WTC11 (cell line): ENCODE results near the gene ADM5. TPM values are rescaled to one million over a fixed set of nuclear protein-coding genes. Genes with fewer than 3 reads are reported as not detected.

ENCODE experiments used
- ATAC-seq: fragments of 200-7000 bp; cut with Tn5 transposase; 2 replicates; pipeline ENCODE4 v1.10.0; 2021; ENCODE audit warnings: mild to moderate bottlenecking, moderate library complexity
- CTCF ChIA-PET: fragments of 300-600 bp; sonication (Branson Sonifier 250); formaldehyde crosslinking; loops from one replicate; lab custom pipeline; 2021; ENCODE audit warnings: antibody characterized with exemption; lab: Charles Lee
- POLR2A ChIA-PET: fragments of 350-600 bp; sonication (Branson Sonifier 250); formaldehyde crosslinking; loops from one replicate; lab custom pipeline; 2021; ENCODE audit warnings: antibody characterized with exemption; lab: Charles Lee
- DNase-seq: peaks from one replicate; pipeline ENCODE4 v3.0.0; 2021; ENCODE audit warnings: low spot score
- H3K27ac Mint-ChIP-seq: 2 replicates; pipeline ENCODE4 v1.8.0; 2021; ENCODE audit warnings: mixed read lengths
- H3K27me3 Mint-ChIP-seq: 2 replicates; pipeline ENCODE4 v1.8.0; 2021; ENCODE audit warnings: low read depth, mild to moderate bottlenecking, moderate library complexity, mixed read lengths
- H3K36me3 Mint-ChIP-seq: 2 replicates; pipeline ENCODE4 v1.8.0; 2021; ENCODE audit warnings: mixed read lengths
- H3K4me1 Mint-ChIP-seq: 2 replicates; pipeline ENCODE4 v1.8.0; 2022; ENCODE audit warnings: mixed read lengths
- H3K4me3 Mint-ChIP-seq: 2 replicates; pipeline ENCODE4 v1.8.0; 2021; ENCODE audit warnings: mild to moderate bottlenecking, moderate library complexity, mixed read lengths
- H3K9me3 Mint-ChIP-seq: 2 replicates; pipeline ENCODE4 v1.8.0; 2021; ENCODE audit warnings: mixed read lengths
- ATF3 ChIP-seq: sonication (generic); formaldehyde crosslinking; conservative IDR thresholded peaks from 2 replicates; pipeline ENCODE4 v1.8.1; 2022; ENCODE audit warnings: mild to moderate bottlenecking, missing genetic modification reagents
- CDX4 ChIP-seq: fragments of 250-450 bp; sonication (Bioruptor Pico); IDR thresholded peaks from 2 replicates; pipeline ENCODE4 v1.9.0; 2021; ENCODE audit warnings: moderate library complexity, mild to moderate bottlenecking, inconsistent platforms, borderline replicate concordance
- CREM ChIP-seq: sonication (generic); formaldehyde crosslinking; IDR thresholded peaks from 2 replicates; pipeline ENCODE4 v1.8.1; 2022; ENCODE audit warnings: mild to moderate bottlenecking, missing genetic modification reagents, moderate library complexity
- E2F5 ChIP-seq: sonication (generic); formaldehyde crosslinking; IDR thresholded peaks from 2 replicates; pipeline ENCODE4 v1.8.1; 2022; ENCODE audit warnings: mild to moderate bottlenecking, moderate library complexity, missing genetic modification reagents
- FOXJ3 ChIP-seq: sonication (generic); formaldehyde crosslinking; IDR thresholded peaks from 2 replicates; pipeline ENCODE4 v1.9.0; 2021; ENCODE audit warnings: missing genetic modification reagents, mild to moderate bottlenecking, borderline replicate concordance
- FOXK1 ChIP-seq: sonication (generic); formaldehyde crosslinking; IDR thresholded peaks from 2 replicates; pipeline ENCODE4 v1.8.0; 2022; ENCODE audit warnings: mild to moderate bottlenecking, moderate library complexity, missing genetic modification reagents
- FOXP4 ChIP-seq: sonication (generic); formaldehyde crosslinking; IDR thresholded peaks from 2 replicates; pipeline ENCODE4 v1.8.0; 2022; ENCODE audit warnings: mild to moderate bottlenecking, missing genetic modification reagents
- GABPB1 ChIP-seq: sonication (generic); formaldehyde crosslinking; IDR thresholded peaks from 2 replicates; pipeline ENCODE4 v1.8.1; 2023; ENCODE audit warnings: mild to moderate bottlenecking, missing genetic modification reagents
- IRF1 ChIP-seq: sonication (generic); formaldehyde crosslinking; IDR thresholded peaks from 2 replicates; pipeline ENCODE4 v1.8.0; 2023; ENCODE audit warnings: missing genetic modification reagents
- NFYB ChIP-seq: sonication (generic); formaldehyde crosslinking; conservative IDR thresholded peaks from 2 replicates; pipeline ENCODE4 v1.8.0; 2022; ENCODE audit warnings: low read depth, missing genetic modification reagents
- OVOL2 ChIP-seq: fragments of 250-450 bp; sonication (Bioruptor Pico); IDR thresholded peaks from 2 replicates; pipeline ENCODE4 v1.9.0; 2021; ENCODE audit warnings: mild to moderate bottlenecking, borderline replicate concordance
- PREB ChIP-seq: sonication (generic); formaldehyde crosslinking; IDR thresholded peaks from 2 replicates; pipeline ENCODE4 v1.8.1; 2022; ENCODE audit warnings: mild to moderate bottlenecking, missing genetic modification reagents, moderate library complexity, borderline replicate concordance
- PRRX2 ChIP-seq: fragments of 250-450 bp; sonication (Bioruptor Pico); IDR thresholded peaks from 2 replicates; pipeline ENCODE4 v1.8.0; 2021; ENCODE audit warnings: mild to moderate bottlenecking
- RORB ChIP-seq: fragments of 250-450 bp; sonication (Bioruptor Pico); IDR thresholded peaks from 2 replicates; pipeline ENCODE4 v1.9.0; 2021; ENCODE audit warnings: mild to moderate bottlenecking
- SP1 ChIP-seq: sonication (generic); formaldehyde crosslinking; conservative IDR thresholded peaks from 2 replicates; pipeline ENCODE4 v1.8.1; 2022; ENCODE audit warnings: missing genetic modification reagents
- TCF7 ChIP-seq: sonication (generic); formaldehyde crosslinking; IDR thresholded peaks from 2 replicates; pipeline ENCODE4 v1.8.0; 2022; ENCODE audit warnings: mild to moderate bottlenecking, low read depth, missing genetic modification reagents, moderate library complexity
- TEAD4 ChIP-seq: sonication (generic); formaldehyde crosslinking; IDR thresholded peaks from 2 replicates; pipeline ENCODE4 v1.8.0; 2022; ENCODE audit warnings: mild to moderate bottlenecking, missing genetic modification reagents
- USF1 ChIP-seq: sonication (generic); formaldehyde crosslinking; IDR thresholded peaks from 2 replicates; pipeline ENCODE4 v1.8.0; 2022; ENCODE audit warnings: mild to moderate bottlenecking, missing genetic modification reagents
- USF2 ChIP-seq: sonication (generic); formaldehyde crosslinking; IDR thresholded peaks from 2 replicates; pipeline ENCODE4 v1.8.1; 2023; ENCODE audit warnings: mild to moderate bottlenecking, missing genetic modification reagents, moderate library complexity
- ZNF138 ChIP-seq: sonication (generic); formaldehyde crosslinking; conservative IDR thresholded peaks from 2 replicates; pipeline ENCODE4 v1.8.1; 2022; ENCODE audit warnings: mild to moderate bottlenecking, moderate library complexity, missing genetic modification reagents
- ZNF219 ChIP-seq: sonication (generic); formaldehyde crosslinking; IDR thresholded peaks from 2 replicates; pipeline ENCODE4 v1.8.0; 2023; ENCODE audit warnings: missing genetic modification reagents, mild to moderate bottlenecking, borderline replicate concordance
- ZNF396 ChIP-seq: fragments of 250-450 bp; sonication (Bioruptor Pico); IDR thresholded peaks from 2 replicates; pipeline ENCODE4 v1.8.0; 2021; ENCODE audit warnings: mild to moderate bottlenecking, moderate library complexity, borderline replicate concordance
- ZNF416 ChIP-seq: fragments of 250-450 bp; sonication (Bioruptor Pico); IDR thresholded peaks from 2 replicates; pipeline ENCODE4 v1.9.0; 2021; ENCODE audit warnings: mild to moderate bottlenecking, inconsistent platforms
- total RNA-seq: library from RNA; stranded (reverse); gene quantifications from 3 replicates; pipeline ENCODE4 v1.2.3, GENCODE V29; 2021

The ADM5 gene
- total RNA-seq, 1 experiment from 2014 or later: 6.7 TPM

GRCh38 chr19:49687566-49688316 lies 1.7 kb upstream of the ADM5 start (continued):
- no peak for TF ChIP-seq ZNF219 (CRISPR knock-in tag)
- no peak for TF ChIP-seq PREB (CRISPR knock-in tag)
- TF ChIP-seq SP1 (CRISPR knock-in tag): no peak
- no peak for TF ChIP-seq TEAD4 (CRISPR knock-in tag)
- no peak for TF ChIP-seq ZNF416 (CRISPR knock-in tag)
- no peak for TF ChIP-seq FOXK1 (CRISPR knock-in tag)
- TF ChIP-seq ATF3 (CRISPR knock-in tag): no peak
- no peak for TF ChIP-seq NFYB (CRISPR knock-in tag)
- TF ChIP-seq GABPB1: no peak
- no peak for TF ChIP-seq IRF1 (CRISPR knock-in tag)

GRCh38 chr19:49688531-49689132 lies 762 bp upstream of the ADM5 start:
- Mint-ChIP-seq H3K4me1 (peaks cover 48% of the 10 kb centered on the region), H3K36me3 (peaks cover 41% of the 10 kb centered on the region), H3K4me3 (peak overlapping the region; percentile 93), H3K27me3 (no peaks in the 10 kb centered on the region), H3K9me3 (no peaks in the 10 kb centered on the region), H3K27ac (peak overlapping the region; percentile 60)
- DNase-seq: no peak
- ChIA-PET POLR2A (interaction anchor here (0.6 to 5.9 kb wide), 6 partner anchors 12 to 57 kb away, joined by 3 to 38 read pairs (median 4); partner anchors contain the start of genes PRMT1, RRAS and SCAF1), CTCF (interaction anchor here (1.0 to 3.8 kb wide), 5 partner anchors 8 to 78 kb away, joined by 3 to 19 read pairs (median 9); partner anchors contain the start of genes AP2A1 and PRMT1)
- ATAC-seq: no peak
- TF ChIP-seq USF2: no peak
- no peak for TF ChIP-seq TCF7
- no peak for TF ChIP-seq USF1 (CRISPR knock-in tag)
- no peak for TF ChIP-seq FOXP4 (CRISPR knock-in tag)
- no peak for TF ChIP-seq PRRX2 (CRISPR knock-in tag)
- no peak for TF ChIP-seq ZNF138 (CRISPR knock-in tag)
- no peak for TF ChIP-seq CREM (CRISPR knock-in tag)
- TF ChIP-seq OVOL2 (CRISPR knock-in tag): no peak
- TF ChIP-seq CDX4: no peak
- TF ChIP-seq ZNF396: no peak
- TF ChIP-seq IRF1 (CRISPR knock-in tag): no peak
- no peak for TF ChIP-seq FOXJ3 (CRISPR knock-in tag)
- no peak for TF ChIP-seq E2F5 (CRISPR knock-in tag)
- TF ChIP-seq RORB (CRISPR knock-in tag): no peak
